ENCODE data around the gene RCAN2.
"Not testable (repeated sequence)": the region's sequence is repeated elsewhere in the genome, so short reads cannot be mapped to it uniquely, and the experiment has no call there.

RCAN2 gene

GRCh38 chr6:46333481-46333880, 157.8 kb downstream of the RCAN2 start:
- DNase-seq (ENCODE audit: low read depth), result no peak

DNA sequence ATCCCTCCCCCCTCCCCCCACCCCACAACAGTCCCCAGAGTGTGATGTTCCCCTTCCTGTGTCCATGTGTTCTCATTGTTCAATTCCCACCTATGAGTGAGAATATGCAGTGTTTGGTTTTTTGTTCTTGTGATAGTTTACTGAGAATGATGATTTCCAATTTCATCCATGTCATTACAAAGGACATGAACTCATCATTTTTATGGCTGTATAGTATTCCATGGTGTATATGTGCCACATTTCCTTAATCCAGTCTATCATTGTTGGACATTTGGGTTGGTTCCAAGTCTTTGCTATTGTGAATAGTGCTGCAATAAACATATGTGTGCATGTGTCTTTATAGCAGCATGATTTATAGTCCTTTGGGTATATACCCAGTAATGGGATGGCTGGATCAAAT, 158.8 kb downstream of the RCAN2 start:
- DNase-seq (ENCODE audit: low read depth), result not testable (repeated sequence)

- DNase-seq (ENCODE audit: low read depth), result no peak
Measured at GRCh38 chr6:46331461-46331860, 159.8 kb downstream of the RCAN2 start.

DNA sequence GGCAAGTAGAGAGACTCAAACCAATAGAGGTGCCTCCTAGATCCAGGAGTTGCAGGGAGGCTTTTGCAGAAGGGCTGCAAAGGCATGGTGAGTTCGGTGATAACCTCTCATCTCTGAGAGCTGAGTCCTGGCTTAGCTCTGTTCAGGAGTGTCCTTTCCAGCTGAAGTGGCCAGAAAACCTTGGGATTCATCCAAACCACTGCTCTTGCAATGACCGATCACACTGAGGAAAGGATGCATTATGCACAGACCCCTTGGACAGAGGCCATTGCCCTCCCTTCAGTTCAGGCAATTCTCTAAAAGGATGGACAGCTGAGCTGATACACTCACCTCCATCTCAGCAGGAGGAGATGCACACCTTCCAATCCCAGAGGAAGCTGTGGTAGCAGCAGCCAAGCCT, 161.7 kb downstream of the RCAN2 start:
- DNase-seq (ENCODE audit: low read depth), result no peak

DNA sequence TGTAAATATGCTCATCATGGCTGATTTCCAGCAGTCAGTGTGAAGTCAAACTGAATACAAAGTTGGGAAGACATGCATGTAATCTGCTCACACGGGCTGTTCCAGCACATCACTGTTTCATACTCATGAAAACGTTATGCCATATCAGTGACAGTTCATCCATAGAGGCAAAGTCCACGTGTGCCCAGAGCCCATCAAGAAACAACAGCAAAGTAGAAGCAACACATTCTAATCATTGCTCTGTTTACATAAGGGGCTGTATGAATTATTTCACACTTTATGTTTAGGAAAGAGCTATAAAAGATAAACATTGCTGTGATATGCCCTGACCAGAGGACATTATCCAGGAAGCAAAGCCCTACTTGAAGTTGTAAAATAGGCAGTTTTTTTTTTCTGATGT, 163.5 kb downstream of the RCAN2 start:
- DNase-seq (ENCODE audit: low read depth), result no peak

DNA sequence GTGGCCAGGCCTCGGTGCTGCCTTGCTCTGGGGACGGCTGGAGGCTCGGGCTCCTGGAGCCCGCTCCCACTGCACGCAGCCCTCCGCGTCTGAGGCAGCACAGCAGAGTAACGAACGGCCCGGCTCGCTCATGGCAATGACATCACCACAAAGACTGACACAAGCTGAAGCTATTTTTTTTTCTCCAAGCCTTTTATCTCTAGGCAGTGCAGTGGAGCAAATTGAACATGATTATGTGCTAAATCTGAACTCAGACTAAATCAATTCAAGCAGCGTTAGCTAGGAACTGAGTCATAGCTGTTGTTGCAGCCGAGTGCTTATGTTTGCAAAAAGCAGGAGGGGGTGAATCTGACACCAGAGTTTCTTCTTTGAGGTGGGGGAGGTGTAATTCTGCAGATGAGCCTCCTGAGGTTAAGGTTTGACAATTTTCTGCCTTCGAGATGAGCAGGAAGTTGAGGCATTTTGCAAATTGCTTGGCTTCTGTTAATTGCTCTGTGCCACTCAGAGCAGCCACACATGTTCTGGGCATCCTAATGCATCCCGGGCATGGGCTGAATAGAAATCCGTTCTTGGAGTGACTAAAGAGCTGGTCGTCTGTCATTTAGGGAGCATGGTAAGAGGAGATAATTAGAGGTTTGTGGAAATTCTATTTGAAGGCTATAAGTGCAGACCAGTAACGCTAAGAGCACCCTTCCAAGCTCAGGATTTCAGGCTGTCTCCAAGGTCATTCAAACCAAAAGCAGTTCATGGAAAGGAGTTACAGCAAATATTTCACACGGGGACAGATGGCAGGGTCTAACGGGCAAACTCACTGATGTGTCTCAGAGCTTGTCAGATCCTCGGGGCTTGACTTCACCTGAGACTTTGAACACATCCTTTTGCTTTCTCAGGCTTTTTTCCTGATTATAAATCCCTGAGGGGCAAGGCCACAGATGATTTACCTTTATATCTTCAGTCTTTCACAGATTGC, 165.4 kb downstream of the RCAN2 start:
- DNase-seq (ENCODE audit: low read depth), result peak; percentile 37

DNA sequence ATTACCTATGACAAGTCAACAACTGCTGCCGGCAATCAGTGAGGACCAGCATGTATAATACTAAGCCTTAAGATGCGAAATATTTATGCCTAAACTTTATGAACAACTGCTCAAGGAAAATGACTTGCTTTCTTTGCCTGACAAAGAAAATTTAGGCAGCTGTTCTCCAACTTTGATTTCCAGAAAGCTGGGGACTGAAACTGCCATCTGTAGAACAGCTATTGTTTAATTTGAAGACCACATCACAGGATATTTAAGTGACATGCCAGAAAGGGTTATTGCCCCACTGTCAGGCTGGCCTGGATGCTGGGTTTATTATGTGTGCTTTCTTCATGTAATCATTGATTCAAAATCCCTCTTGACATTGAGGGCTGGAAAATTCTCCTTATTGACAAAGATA, 166.5 kb downstream of the RCAN2 start:
- no peak for DNase-seq (ENCODE audit: low read depth)

- no peak for DNase-seq (ENCODE audit: low read depth)
Measured at GRCh38 chr6:46323966-46324622, 167.2 kb downstream of the RCAN2 start.

DNA sequence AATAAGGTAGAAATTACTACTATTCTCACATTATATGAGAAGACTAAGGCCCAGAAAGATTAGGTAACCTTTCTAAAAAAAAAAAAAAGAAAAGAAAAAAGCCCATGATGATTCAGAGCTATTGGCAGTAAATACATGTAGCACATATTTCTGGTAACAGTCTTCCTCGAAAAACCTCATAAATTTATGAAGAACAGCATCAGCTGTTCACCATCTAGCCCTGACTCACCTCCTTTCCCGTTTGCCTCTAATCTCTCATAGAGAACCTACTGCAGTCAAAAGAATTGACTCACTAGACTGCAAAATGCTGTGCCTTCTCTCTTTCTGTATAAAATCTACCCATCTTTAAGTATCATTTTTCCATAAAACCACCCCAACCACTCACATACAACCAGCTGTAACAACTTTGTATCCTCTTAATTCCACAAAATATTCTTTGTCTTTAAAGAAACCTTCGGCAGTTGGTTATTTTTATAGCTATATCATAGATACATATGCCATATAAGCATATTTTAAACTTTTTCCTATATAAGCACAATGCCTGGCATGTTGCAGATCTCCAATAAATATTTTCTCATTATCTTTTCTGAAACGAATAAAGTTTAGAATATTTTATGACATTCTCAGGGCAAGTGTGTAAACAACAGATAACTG, 167.8 kb downstream of the RCAN2 start:
- peak; percentile 95 for DNase-seq (ENCODE audit: low read depth)

GRCh38 chr6:46320505-46320904, 170.7 kb downstream of the RCAN2 start:
- DNase-seq (ENCODE audit: low read depth), result no peak

DNA sequence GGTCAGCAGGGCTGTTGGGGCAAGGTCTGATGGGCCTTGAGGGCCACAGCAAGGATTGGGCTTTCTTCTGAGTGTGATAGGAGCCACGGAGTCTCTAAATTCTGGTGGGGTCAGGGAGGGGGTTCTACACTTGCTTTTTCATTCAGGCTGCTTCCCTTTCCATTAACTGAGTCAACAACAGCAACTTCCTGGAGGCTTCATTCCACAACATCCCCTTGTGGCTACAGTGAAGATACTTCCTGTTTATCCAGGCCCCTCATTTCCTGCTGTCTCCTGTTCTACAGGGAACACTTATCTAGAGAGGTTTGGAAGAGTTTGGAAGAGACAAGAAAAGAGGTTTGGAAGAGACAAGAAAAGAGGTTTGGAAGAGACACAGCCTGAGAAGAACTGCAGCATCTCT, 175.7 kb downstream of the RCAN2 start:
- DNase-seq (ENCODE audit: low read depth), result no peak

GRCh38 chr6:46312654-46313053, 178.6 kb downstream of the RCAN2 start:
- DNase-seq (ENCODE audit: low read depth), result no peak

GRCh38 chr6:46310196-46310595, 181.1 kb downstream of the RCAN2 start:
- no peak for DNase-seq (ENCODE audit: low read depth)

DNA sequence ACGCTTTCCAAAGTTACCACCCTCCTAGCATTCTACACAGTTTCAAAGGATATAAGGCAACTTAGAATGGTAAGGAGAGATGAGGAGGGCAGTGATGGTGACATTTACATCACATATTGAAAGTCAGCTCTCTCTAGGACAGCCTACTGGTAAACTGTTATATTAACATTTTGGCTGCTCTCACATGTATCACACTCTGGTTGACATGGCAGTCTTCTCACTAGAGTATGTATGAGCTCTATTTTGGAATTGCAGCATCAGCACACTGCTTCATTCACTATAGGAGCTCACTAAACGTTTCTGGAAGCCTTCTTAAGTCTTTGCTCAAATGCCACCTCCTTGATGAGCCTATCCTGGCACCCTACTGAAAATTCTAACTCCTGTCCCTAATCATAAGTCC, 184.8 kb downstream of the RCAN2 start:
- no peak for DNase-seq (ENCODE audit: low read depth)

DNA sequence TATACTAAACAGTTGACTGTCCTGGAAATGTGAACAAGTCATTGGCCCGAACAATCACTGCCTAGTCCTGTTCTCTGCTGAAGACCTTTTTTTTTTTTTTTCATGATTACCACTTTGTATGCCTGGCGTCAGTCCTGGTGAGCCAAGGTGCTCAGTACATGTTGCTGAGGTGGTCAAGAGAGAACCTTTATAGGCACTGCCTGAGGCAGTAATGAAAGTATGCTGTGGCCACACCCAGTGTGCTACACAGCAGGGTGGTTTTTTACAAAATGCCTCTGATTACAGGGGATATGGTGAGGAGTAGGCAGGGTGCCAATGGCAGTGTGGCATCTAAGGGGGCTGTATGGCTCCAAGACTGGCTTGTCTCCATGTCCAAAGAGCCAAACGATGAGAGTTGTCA, 185.4 kb downstream of the RCAN2 start:
- no peak for DNase-seq (ENCODE audit: low read depth)

DNA sequence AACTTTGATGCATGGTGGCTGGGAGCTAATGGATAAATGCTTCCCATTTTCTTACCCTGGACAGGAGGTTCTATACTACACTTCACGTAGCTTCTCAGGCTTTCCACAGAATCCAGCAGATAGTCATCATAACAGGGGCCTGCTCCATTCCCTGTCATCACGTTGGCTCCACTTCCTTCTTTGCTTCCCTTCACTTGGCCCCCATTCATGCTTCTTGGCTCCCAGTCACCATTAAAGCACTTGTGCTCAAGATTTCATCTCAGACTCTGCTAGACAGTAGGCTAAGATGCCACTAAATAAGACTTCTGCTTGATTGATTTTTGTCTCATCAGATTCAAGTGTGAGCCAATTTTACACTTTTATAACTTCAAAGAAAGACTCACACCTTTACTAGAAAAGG, 186.0 kb downstream of the RCAN2 start:
- DNase-seq (ENCODE audit: low read depth), result no peak

GRCh38 chr6:46302816-46303215, 188.4 kb downstream of the RCAN2 start:
- no peak for DNase-seq (ENCODE audit: low read depth)

DNA sequence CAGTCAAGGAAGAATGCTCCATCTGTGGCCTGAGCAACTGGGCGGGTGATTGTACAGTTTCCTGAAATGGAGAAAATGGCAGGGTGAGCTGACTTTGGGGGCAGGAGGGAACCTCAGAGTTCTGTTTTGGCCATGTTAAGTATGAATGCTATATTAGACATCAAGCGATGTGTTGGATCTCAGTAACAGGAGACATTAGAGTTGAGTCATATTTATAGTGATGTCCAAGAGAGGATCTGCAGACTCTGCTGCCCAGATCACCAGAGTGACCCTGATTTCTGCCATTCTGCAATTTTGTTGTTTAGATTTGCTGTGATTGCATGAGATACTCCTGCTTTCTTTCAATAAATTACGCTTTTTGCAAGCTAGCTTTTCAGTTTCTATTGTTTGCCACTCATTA, 189.1 kb downstream of the RCAN2 start:
- no peak for DNase-seq (ENCODE audit: low read depth)

- DNase-seq (ENCODE audit: low read depth), result no peak
Measured at GRCh38 chr6:46299253-46299652, 192.0 kb downstream of the RCAN2 start.

- DNase-seq (ENCODE audit: low read depth), result no peak
Measured at GRCh38 chr6:46296586-46296985, 194.7 kb downstream of the RCAN2 start.

- DNase-seq (ENCODE audit: low read depth), result no peak
Measured at GRCh38 chr6:46293641-46294316, 197.5 kb downstream of the RCAN2 start.

GRCh38 chr6:46291880-46292279, 199.4 kb downstream of the RCAN2 start:
- no peak for DNase-seq (ENCODE audit: low read depth)

Measured in GM04503 (cell line).